ENCODE results near the gene PLCB4.

- no peak for TF ChIP-seq CTCF (IDR thresholded peaks at IDR 0.05)
- TF ChIP-seq POLR2A (IDR thresholded peaks at IDR 0.05): no peak
These were observed 329.0 kb downstream of the PLCB4 start for GRCh38 chr20:9397928-9398327.

Measured in testis (tissue), 2 donors.